ENCODE measurements around the gene CPTP.

The CPTP gene

DNA sequence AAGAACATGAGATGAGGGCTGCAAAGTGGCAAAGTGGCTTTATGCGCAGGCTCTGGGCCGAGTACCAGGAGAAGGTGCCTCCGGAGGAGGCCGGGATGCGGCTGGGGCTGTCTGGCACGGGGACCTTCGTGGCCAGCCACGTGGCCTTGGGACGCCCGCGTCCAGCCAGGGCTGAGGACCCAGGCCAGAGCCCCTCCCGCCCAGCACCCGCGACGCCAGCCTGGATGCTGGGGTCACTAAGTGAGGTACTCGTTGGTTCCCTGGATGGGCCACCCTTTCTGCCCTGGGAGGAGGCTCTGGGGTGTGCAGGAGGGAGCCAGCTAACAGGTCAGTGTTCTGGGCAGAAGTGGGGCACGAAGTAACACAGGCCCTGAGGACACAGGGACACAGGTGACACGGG, 31.8 kb upstream of the CPTP start:
- H3K27ac ChIP-seq: no peak overlapping the region
- TF ChIP-seq, protein P1, sequence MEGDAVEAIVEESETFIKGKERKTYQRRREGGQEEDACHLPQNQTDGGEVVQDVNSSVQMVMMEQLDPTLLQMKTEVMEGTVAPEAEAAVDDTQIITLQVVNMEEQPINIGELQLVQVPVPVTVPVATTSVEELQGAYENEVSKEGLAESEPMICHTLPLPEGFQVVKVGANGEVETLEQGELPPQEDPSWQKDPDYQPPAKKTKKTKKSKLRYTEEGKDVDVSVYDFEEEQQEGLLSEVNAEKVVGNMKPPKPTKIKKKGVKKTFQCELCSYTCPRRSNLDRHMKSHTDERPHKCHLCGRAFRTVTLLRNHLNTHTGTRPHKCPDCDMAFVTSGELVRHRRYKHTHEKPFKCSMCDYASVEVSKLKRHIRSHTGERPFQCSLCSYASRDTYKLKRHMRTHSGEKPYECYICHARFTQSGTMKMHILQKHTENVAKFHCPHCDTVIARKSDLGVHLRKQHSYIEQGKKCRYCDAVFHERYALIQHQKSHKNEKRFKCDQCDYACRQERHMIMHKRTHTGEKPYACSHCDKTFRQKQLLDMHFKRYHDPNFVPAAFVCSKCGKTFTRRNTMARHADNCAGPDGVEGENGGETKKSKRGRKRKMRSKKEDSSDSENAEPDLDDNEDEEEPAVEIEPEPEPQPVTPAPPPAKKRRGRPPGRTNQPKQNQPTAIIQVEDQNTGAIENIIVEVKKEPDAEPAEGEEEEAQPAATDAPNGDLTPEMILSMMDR (conservative IDR thresholded peaks at IDR 0.05): no peak

DNA sequence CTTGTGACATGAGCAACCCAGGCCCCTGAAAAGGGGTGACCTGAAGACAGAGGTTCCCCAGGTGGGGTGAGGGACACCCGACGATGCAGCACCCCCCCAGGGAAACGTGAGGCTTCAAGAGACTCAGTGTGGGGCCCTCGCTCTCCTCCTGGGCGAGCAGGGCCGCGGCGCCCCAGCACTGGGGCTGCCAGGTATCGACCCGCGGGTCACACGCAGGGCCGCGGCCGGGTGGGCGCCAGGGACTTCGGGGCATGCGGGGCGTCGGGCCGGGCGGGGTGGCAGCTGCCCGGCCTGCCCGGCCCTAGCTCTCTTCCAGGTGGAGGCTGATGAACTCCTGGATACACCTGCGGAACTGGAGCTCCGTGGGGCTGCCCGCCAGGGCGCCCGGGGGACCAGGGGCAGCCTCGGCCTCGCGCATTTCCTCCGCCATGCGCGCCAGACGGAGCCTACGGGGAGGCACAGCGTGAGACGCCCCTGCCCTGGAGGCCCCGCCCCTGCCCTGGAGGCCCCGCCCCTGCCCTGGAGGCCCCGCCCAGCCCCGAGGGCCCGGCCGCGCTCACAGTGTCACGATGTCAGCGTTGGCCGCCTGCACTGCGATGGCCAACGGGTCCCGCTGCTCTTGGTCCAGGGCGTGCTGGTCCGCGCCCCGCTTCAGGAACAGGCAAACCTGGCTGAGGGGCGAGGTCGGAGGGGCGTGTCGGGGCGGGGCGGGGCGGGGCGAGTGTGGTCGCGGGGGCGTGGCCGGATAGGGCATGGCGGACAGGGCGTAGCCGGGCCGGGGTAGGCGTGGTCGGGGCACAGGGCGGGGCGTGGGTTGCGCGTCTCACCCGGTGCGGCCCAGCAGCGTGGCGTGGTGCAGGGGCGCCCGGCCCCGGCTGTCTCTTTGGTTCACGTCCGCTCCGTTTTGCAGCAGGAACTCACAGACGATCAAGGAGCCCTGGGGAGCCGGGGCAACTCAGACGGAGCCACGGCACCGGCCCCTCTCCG, 31.0 kb upstream of the CPTP start:
- H3K27ac ChIP-seq: no peak overlapping the region
- TF ChIP-seq, protein P1 (conservative IDR thresholded peaks at IDR 0.05): no peak

DNA sequence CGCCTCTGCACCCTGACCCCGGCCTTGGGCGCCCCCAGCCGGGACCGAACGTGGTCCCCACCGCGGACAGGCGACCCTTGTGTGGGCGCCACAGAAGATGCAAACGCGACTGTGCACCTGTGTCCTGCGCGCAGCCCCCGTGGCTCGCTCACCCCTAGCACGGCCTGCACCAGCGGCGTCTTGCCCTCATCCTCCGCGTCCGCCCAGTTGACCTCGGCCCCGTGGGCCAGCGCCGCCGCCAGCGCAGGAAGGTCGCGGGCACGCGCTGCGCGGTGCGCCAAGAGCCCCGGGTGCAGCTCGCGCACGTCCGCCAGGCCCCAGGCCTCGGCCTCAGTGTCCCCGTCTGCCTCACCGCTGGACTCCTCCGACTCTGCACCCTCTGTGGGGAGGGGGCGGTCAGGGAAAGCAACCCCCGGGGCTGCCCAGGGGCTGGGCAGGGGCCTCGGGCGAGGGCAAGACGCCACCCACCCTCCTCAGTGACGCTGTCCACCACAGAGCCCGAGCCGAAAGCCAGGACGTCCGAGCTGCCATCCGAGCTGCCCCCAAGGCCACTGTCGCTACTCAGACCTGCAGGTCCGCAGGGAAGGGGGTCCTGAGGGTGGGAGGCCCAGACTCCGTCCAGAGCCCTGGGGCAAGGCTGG, 30.2 kb upstream of the CPTP start:
- TF ChIP-seq, protein P1 (conservative IDR thresholded peaks at IDR 0.05): no peak
- H3K27ac ChIP-seq: no peak overlapping the region

DNA sequence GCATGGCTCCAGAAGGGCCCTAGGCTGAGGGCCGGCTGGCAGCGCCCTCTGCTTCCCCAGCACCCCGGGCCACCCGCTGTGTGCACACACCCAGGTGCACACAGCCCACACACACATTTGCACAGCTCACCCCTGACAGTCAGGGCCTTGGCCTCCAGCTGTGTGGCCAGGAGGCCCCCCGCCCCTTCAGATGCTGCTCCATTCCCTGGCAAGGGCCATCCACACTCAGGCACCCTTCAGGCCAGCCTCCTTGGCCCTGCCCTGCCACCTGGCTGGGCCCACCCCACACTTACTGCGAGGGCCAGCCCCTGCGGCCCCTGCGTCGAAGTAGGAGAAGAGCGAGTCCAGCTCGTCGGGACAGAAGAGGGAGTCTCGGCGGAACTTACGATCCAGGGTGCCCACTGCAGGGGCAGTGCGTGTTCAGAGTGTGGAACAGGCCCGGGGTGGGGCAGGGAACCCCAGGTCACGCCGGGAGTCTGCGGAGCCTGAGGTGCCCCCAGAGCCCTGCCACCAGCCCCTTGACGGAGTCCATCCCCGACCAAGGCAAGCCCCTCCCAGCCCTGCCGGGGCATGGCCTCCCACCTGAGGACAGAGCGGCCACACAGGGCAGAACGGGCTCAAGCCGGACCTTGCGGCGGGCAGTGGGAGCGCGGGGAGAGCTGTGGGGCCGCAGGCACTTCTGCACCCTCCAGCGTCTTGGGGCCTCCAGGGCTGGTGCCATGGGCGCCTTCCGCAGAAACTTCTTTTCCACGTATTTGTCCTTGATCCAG, 29.3 kb upstream of the CPTP start:
- TF ChIP-seq, protein P1 (conservative IDR thresholded peaks at IDR 0.05): no peak

DNA sequence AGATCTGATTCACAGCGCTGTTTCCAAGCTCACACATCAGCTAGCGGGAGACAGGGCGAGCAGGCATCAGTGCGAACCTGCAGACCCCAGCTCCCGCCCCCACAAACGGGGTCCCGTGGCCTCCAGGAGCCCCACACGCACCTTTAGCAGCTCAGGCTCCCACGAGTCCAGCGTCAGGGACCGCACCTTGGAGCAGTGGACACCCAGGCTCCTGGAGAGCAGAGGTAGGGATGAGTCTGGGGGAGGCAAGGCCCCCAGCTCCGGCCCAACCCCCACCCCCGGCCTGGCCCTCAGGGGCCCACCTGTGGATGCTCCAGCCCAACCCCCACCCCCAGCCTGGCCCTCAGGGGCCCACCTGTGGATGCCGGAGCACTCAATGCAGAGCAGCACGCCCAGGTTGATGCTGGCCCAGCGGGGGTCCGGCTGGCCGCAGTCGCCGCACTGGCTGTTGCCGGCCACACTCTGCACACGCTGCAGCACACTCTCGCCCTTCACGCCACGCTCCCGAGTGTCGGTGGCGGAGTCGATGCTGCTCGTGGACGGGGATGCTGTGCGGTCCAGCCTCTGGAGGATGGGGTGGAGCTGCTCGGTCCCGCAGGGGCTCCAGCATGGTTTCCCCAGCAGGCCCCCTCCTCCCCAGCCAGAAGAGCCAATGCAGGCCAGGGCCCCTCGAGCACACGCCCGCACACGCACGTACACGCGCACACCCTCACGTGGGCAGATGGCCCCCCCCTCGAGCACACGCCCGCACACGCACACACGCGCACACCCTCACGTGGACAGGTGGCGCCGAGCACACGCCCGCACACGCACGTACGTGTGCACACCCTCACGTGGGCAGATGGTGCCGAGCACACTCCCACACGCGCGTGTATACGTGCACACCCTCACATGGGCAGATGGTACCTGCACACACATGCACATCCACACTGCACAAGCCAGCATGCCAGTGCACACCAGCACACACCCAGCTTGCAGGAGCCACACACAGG, 28.2 kb upstream of the CPTP start:
- no peak overlapping the region for H3K27ac ChIP-seq
- TF ChIP-seq, protein P1 (conservative IDR thresholded peaks at IDR 0.05): no peak

More for the DNA sequence above, 29.3 kb upstream of the CPTP start:
- no peak overlapping the region for H3K27ac ChIP-seq

DNA sequence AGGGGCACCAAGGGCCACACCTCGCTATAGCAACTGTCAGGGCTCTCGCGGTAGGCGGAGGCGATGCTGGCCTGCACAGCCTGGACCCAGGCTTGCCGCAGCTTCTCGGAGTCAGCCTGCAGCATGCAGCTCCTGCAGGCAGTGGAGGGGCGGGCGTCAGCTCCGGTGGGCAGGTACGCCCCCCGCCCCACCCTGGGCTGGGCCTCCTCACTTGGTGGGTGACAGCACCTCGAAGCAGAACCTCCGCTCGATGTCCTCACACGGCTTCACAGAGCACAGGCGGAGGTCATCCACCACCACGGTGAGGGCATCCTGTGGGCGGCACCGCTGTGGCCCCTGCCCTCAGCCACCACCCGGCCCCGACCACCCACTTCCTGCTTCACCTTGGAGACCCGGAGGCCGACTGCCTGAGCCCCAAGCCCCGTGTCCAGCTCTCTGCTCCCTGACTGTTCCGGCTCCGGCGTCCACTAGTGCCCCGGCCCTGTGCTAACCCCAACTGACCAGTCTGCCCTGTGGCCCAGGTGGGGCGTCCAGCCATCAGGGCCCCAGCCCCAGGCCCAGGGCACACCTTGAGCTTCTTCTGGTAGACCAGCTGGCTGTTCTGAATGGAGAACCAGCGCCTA, 26.7 kb upstream of the CPTP start:
- no peak overlapping the region for H3K27ac ChIP-seq
- TF ChIP-seq, protein P1 (conservative IDR thresholded peaks at IDR 0.05): no peak
